Right lobe of liver (tissue), 4 donors: ENCODE data around the gene USP22.

Experiments used
- POLR2A ChIP-seq: fragments of 450-650 bp; IDR thresholded peaks from one replicate; pipeline ENCODE4 v1.6.1; 2017; ENCODE audit warnings: antibody characterized with exemption, mild to moderate bottlenecking
- TF ChIP-seq, protein P1 (sequence below), 4 donors: fragments of 200-600 bp in 3 of 4; fragments of 450-650 bp in 1 of 4; IDR thresholded peaks; one replicate each; pipeline versions ENCODE4 v1.5.1 to v1.8.0; 2016 to 2022; ENCODE audit warnings: antibody characterized with exemption in 4 of 4, mild to moderate bottlenecking in 2 of 4
- donor health status: DM: no; HTN: no; CAD: no.
- donor health status: DM: no; HTN: no; CAD: no.
- donor health status: DM: no; HTN: yes; CAD: no.

DNA sequence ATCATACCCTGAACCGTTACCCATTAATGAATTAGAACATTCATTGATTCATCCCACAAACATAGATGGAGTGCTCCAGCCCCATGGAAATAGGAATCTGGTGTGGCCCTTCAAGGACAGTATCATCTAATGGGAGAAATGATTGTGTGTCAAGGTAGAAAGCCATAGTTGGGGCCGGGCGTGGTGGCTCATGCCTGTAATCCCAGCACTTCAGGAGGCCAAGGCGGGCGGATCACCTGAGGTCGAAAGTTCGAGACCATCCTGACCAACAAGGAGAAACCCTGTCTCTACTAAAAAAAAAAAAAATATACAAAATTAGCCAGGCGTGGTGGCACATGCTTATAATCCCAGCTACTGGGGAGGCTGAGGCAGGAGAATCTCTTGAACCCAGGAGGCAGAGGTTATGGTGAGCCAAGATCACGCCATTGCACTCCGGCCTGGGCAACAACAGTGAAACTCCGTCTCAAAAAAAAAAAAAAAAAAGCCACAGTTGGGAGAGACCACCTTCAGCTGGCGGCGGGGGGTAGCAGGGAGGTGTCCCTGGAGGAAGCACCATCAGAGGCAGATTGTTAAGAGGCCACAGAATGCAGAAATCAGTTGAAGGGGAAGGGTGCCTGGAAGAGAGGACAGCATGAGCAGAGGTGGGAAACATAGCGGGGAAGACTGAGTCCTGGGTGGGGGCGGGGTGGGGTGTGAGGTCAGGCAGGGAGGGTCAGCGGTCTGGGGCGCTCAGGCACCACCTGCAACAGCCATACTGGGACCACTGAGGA is 60.0 kb downstream of the USP22 start:
- TF ChIP-seq, protein P1, sequence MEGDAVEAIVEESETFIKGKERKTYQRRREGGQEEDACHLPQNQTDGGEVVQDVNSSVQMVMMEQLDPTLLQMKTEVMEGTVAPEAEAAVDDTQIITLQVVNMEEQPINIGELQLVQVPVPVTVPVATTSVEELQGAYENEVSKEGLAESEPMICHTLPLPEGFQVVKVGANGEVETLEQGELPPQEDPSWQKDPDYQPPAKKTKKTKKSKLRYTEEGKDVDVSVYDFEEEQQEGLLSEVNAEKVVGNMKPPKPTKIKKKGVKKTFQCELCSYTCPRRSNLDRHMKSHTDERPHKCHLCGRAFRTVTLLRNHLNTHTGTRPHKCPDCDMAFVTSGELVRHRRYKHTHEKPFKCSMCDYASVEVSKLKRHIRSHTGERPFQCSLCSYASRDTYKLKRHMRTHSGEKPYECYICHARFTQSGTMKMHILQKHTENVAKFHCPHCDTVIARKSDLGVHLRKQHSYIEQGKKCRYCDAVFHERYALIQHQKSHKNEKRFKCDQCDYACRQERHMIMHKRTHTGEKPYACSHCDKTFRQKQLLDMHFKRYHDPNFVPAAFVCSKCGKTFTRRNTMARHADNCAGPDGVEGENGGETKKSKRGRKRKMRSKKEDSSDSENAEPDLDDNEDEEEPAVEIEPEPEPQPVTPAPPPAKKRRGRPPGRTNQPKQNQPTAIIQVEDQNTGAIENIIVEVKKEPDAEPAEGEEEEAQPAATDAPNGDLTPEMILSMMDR (IDR thresholded peaks at IDR 0.05), result no peak
- no peak for TF ChIP-seq POLR2A
